Measurements from ENCODE around the gene TOMM20.

GRCh38 chr1:235105051-235106043, 23.3 kb downstream of the TOMM20 start:
- no peak for TF ChIP-seq CTCF (conservative IDR thresholded peaks at IDR 0.05 in 1 of 2, IDR thresholded peaks at IDR 0.05 in 1 of 2; ENCODE audit: extremely low read depth in 1 of 2, insufficient read depth in 1 of 2, low read depth in 1 of 2, low read length in 2 of 2)
- no peak for TF ChIP-seq EZH2 (IDR thresholded peaks at IDR 0.05; ENCODE audit: borderline replicate concordance, low read length)

All from mammary epithelial cell (primary cell).